HT-29 (cell line): ENCODE results near the gene ADAMTS4. TPM values are rescaled to one million over a fixed set of nuclear protein-coding genes. Genes with fewer than 3 reads are reported as not detected.

Experiments
- DNase-seq: peaks from one replicate; pipeline ENCODE4 v3.0.0-alpha.2; 2015; ENCODE audit warnings: low spot score
- total RNA-seq: library from RNA; depleted of rRNA; stranded (reverse); fragments of >200 nt; shearing (Covaris generic); gene quantifications from 2 replicates; pipeline ENCODE4 v1.2.3, GENCODE V29; 2014

The ADAMTS4 gene
- total RNA-seq, 1 experiment from 2014 or later: not detected

- no peak for DNase-seq
Measured at GRCh38 chr1:161196521-161197451, 2.1 kb downstream of the ADAMTS4 start.

GRCh38 chr1:161196111-161196510, 2.7 kb downstream of the ADAMTS4 start:
- DNase-seq: no peak

- no peak for DNase-seq
Measured at GRCh38 chr1:161195171-161195570, 3.7 kb downstream of the ADAMTS4 start.

GRCh38 chr1:161193561-161194235, 5.2 kb downstream of the ADAMTS4 start:
- DNase-seq: no peak

GRCh38 chr1:161192476-161193465, 6.1 kb downstream of the ADAMTS4 start:
- peak; percentile 79 for DNase-seq

GRCh38 chr1:161191971-161192370, 6.9 kb downstream of the ADAMTS4 start:
- no peak for DNase-seq

- DNase-seq: no peak
Measured at GRCh38 chr1:161190962-161191521, 7.8 kb downstream of the ADAMTS4 start.

GRCh38 chr1:161189036-161189435, 9.8 kb downstream of the ADAMTS4 start:
- DNase-seq: no peak

GRCh38 chr1:161188381-161188780, 10.5 kb downstream of the ADAMTS4 start:
- no peak for DNase-seq

GRCh38 chr1:161187311-161187710, 11.5 kb downstream of the ADAMTS4 start:
- DNase-seq: no peak

- DNase-seq: no peak
Measured at GRCh38 chr1:161185732-161186311, 13.0 kb downstream of the ADAMTS4 start.

GRCh38 chr1:161185282-161185682, 13.6 kb downstream of the ADAMTS4 start:
- no peak for DNase-seq

- no peak for DNase-seq
Measured at GRCh38 chr1:161182214-161182613, 16.6 kb downstream of the ADAMTS4 start.

GRCh38 chr1:161180639-161181038, 18.2 kb downstream of the ADAMTS4 start:
- no peak for DNase-seq

GRCh38 chr1:161179698-161180097, 19.2 kb downstream of the ADAMTS4 start:
- DNase-seq: no peak

- DNase-seq: no peak
Measured at GRCh38 chr1:161177936-161178244, 21.0 kb downstream of the ADAMTS4 start.

- peak; percentile 83 for DNase-seq
Measured at GRCh38 chr1:161177112-161177935, 21.5 kb downstream of the ADAMTS4 start, which contains the start of gene B4GALT3. Gene B4GALT3, minus strand, starts transcription at chr1:161177507. Its CDS starts 1,447 bp downstream, at chr1:161176060.

- no peak for DNase-seq
Measured at GRCh38 chr1:161176468-161177111, 22.3 kb downstream of the ADAMTS4 start.

GRCh38 chr1:161175771-161176453, 22.9 kb downstream of the ADAMTS4 start:
- no peak for DNase-seq
